ENCODE measurements around the gene STIM2.

DNA sequence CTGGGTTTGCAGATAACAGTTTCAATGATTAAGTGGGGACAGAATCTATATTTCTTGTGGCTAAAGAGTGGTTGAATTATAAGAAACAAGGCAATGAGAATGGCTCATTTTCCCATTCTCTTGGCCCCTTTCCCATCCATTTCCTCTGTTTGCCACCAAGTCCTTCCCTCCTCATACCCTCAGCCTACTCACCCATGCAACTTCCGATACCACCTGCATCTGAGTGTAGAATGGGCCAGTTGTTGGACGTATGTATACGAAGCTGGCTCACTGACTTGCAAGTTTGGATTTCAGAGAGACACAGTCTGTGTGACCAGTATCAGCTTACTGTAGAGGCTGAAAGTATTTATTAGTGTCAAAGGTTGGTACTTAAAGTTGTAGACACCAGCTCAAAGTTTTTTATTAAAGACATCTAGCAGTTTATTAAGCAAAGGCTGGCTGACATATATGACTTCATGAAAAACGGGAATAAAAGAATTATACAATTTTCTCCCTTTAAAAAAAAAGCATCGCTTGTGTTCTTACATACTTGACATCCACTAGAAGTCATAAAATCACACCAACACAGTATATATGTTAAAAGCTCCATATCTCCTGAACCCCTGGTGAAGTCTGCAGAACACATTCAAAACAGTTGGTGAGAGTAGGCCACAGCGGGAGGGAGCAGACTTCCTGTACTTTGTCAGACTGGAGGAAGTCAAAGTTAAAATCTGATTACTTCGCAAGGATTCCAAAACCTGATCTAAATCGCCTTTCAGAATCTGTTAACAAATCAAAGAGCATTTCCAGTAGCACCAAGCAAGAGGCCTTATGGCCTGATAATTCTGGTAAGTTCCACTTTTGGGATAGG lies 22.4 kb upstream of the STIM2 start:
- TF ChIP-seq POLR2A (IDR thresholded peaks at IDR 0.05; ENCODE audit: low read depth), result no peak
- TF ChIP-seq POLR2AphosphoS5 (IDR thresholded peaks at IDR 0.05), result no peak

Data from esophagus muscularis mucosa (tissue), 2 donors.